ENCODE data around the gene DCDC2C. TPM values are rescaled to one million over a fixed set of nuclear protein-coding genes. Genes with fewer than 3 reads are reported as not detected.

The DCDC2C gene
- total RNA-seq, 2 donors from 2014 or later = not detected

DNA sequence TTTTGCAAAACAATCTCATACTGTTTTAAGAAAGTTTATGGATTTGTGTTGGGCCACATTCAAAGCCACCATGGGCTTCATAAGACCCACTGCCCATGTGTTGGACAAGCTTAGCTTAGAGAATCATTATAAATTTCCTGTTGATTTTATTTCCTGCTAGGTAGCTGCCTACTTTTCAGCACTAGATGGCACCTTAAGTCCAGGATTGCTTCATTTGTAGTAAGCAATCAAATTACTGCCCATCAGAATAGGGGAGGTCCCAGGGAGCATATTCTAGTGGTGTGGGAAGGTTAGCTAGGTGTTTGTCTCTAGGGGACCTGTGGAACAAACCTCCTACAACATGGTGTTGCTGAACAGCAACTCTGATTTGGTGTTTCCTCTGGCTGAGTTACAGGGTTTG is 11.0 kb upstream of the DCDC2C start:
- Mint-ChIP-seq H3K36me3 (ENCODE audit: low read depth) (no peaks in the 10 kb centered on the region), H3K4me3 (no peak overlapping the region), H3K4me1 (no peaks in the 10 kb centered on the region), H3K9me3 (peaks cover 4% of the 10 kb centered on the region), H3K27ac (no peak overlapping the region), H3K27me3 (ENCODE audit: insufficient read depth) (peaks cover 13% of the 10 kb centered on the region)
- peak; percentile 80 for TF ChIP-seq CTCF (conservative IDR thresholded peaks at IDR 0.05)
- DNase-seq = no peak
- Histone ChIP-seq H3K27ac (ENCODE audit: low read depth, low read length) (no peak overlapping the region), H3K9me3 (ENCODE audit: control insufficient read depth, low read length) (peaks cover 6% of the 10 kb centered on the region), H3K4me3 (ENCODE audit: low read length) (no peak overlapping the region), H3K4me1 (ENCODE audit: control insufficient read depth, insufficient read depth, low read length) (no peaks in the 10 kb centered on the region), H3K9ac (ENCODE audit: extremely low read depth, low read length, poor library complexity, severe bottlenecking) (no peak overlapping the region), H3K36me3 (ENCODE audit: control insufficient read depth, insufficient read depth, low read length) (no peaks in the 10 kb centered on the region), H3K27me3 (ENCODE audit: control insufficient read depth, insufficient read depth, low read length, poor library complexity, severe bottlenecking) (no peaks in the 10 kb centered on the region)

- Mint-ChIP-seq H3K9me3 (no peaks in the 10 kb centered on the region), H3K4me3 (no peak overlapping the region), H3K36me3 (ENCODE audit: low read depth) (no peaks in the 10 kb centered on the region), H3K27ac (no peak overlapping the region), H3K4me1 (no peaks in the 10 kb centered on the region), H3K27me3 (ENCODE audit: insufficient read depth) (peaks cover 39% of the 10 kb centered on the region)
- H3K9ac ChIP-seq (ENCODE audit: extremely low read depth, low read length, poor library complexity, severe bottlenecking) = no peak overlapping the region
- H3K4me1 ChIP-seq (ENCODE audit: control insufficient read depth, insufficient read depth, low read length) = no peaks in the 10 kb centered on the region
- DNase-seq = no peak
- no peaks in the 10 kb centered on the region for H3K9me3 ChIP-seq (ENCODE audit: control insufficient read depth, low read length)
- no peak for TF ChIP-seq CTCF (conservative IDR thresholded peaks at IDR 0.05)
- 90 to 93% methylated on average over 2 to 3 of the region's 3 CpGs for WGBS, 2 experiments (ENCODE audit: insufficient coverage in 1 of 2, insufficient read length in 1 of 2)
- H3K4me3 ChIP-seq (ENCODE audit: low read length) = no peak overlapping the region
- no peak overlapping the region for H3K27ac ChIP-seq (ENCODE audit: low read depth, low read length)
- H3K36me3 ChIP-seq (ENCODE audit: control insufficient read depth, insufficient read depth, low read length) = no peaks in the 10 kb centered on the region
- peaks cover 20% of the 10 kb centered on the region for H3K27me3 ChIP-seq (ENCODE audit: control insufficient read depth, insufficient read depth, low read length, poor library complexity, severe bottlenecking)
Measured at GRCh38 chr2:3696545-3696944, 6.8 kb upstream of the DCDC2C start.

- no peak for TF ChIP-seq CTCF (conservative IDR thresholded peaks at IDR 0.05)
- Mint-ChIP-seq H3K27ac (no peak overlapping the region), H3K4me3 (no peak overlapping the region), H3K9me3 (peaks cover 7% of the 10 kb centered on the region), H3K4me1 (peaks cover 7% of the 10 kb centered on the region), H3K27me3 (ENCODE audit: insufficient read depth) (peaks cover 61% of the 10 kb centered on the region), H3K36me3 (ENCODE audit: low read depth) (no peaks in the 10 kb centered on the region)
- H3K27me3 ChIP-seq (ENCODE audit: control insufficient read depth, insufficient read depth, low read length, poor library complexity, severe bottlenecking) = peaks cover 44% of the 10 kb centered on the region
- WGBS, 2 experiments (ENCODE audit: insufficient coverage in 1 of 2, insufficient read length in 1 of 2) = 90 to 95% methylated on average over 4 to 5 of the region's 5 CpGs
- no peaks in the 10 kb centered on the region for H3K36me3 ChIP-seq (ENCODE audit: control insufficient read depth, insufficient read depth, low read length)
- no peak overlapping the region for H3K27ac ChIP-seq (ENCODE audit: low read depth, low read length)
- no peaks in the 10 kb centered on the region for H3K9me3 ChIP-seq (ENCODE audit: control insufficient read depth, low read length)
- DNase-seq = no peak
- no peaks in the 10 kb centered on the region for H3K4me1 ChIP-seq (ENCODE audit: control insufficient read depth, insufficient read depth, low read length)
- no peak overlapping the region for H3K4me3 ChIP-seq (ENCODE audit: low read length)
- no peak overlapping the region for H3K9ac ChIP-seq (ENCODE audit: extremely low read depth, low read length, poor library complexity, severe bottlenecking)
Measured at GRCh38 chr2:3701071-3701470, 2.3 kb upstream of the DCDC2C start.
